A549 (cell line): ENCODE results near the gene GLRX3. TPM values are rescaled to one million over a fixed set of nuclear protein-coding genes. Genes with fewer than 3 reads are reported as not detected.

Experiments
- ATAC-seq, 2 experiments: fragments of 200-7000 bp in 1 of 2; fragments of >200 bp in 1 of 2; cut with Nextera tagmentation in 1 of 2; cut with Tn5 transposase in 1 of 2; 3 replicates each; pipeline versions ENCODE4 v1.8.0 to v1.9.1; 2018 to 2020; ENCODE audit warnings: mild to moderate bottlenecking in 1 of 2, moderate library complexity in 1 of 2
- CTCF ChIA-PET: fragments of 300-600 bp; sonication (Branson Sonifier 250); formaldehyde crosslinking; extraction: SDS; loops from one replicate; lab custom pipeline; 2021; ENCODE audit warnings: antibody characterized with exemption, inconsistent platforms; lab: Yijun Ruan, JAX
- POLR2A ChIA-PET: fragments of 350-600 bp; formaldehyde crosslinking; extraction: SDS; loops from one replicate; lab custom pipeline; 2021; ENCODE audit warnings: antibody characterized with exemption, inconsistent platforms; lab: Yijun Ruan, JAX
- DNase-seq, 2 experiments: peaks; one replicate each; pipeline versions ENCODE4 v3.0.0 to v3.0.0-alpha.2; 2011 to 2016; ENCODE audit warnings: low read depth in 1 of 2, low spot score in 1 of 2
- FAIRE-seq: peaks from 2 replicates; lab custom pipeline; 2011; peaks lifted over from hg19 to GRCh38; lab: Jason Lieb, UNC
- H3K27ac ChIP-seq, 2 experiments: fragments of >200 bp; sonication (Bioruptor Twin); formaldehyde crosslinking; 3 replicates each; pipeline ENCODE4 v1.5.1; 2016 to 2017
- H3K4me1 ChIP-seq: fragments of >200 bp; sonication (Bioruptor Twin); formaldehyde crosslinking; 3 replicates; pipeline ENCODE4 v1.6.1; 2016
- H3K4me2 ChIP-seq: fragments of >200 bp; sonication (Bioruptor Twin); formaldehyde crosslinking; 3 replicates; pipeline ENCODE4 v1.6.1; 2016
- H3K4me3 ChIP-seq: fragments of >200 bp; sonication (Bioruptor Twin); formaldehyde crosslinking; 3 replicates; pipeline ENCODE4 v1.5.1; 2016
- H3K9me3 ChIP-seq: fragments of >200 bp; sonication (Bioruptor Twin); formaldehyde crosslinking; 3 replicates; pipeline ENCODE4 v1.6.1; 2016
- ATOH8 ChIP-seq: fragments of 250-450 bp; sonication (Bioruptor Pico); IDR thresholded peaks from 2 replicates; pipeline ENCODE4 v1.5.0; 2020; ENCODE audit warnings: low read depth, mild to moderate bottlenecking, moderate library complexity
- CBX2 ChIP-seq: fragments of 200-600 bp; sonication (generic); IDR thresholded peaks from 2 replicates; pipeline ENCODE4 v1.6.1; 2016; ENCODE audit warnings: low read depth, mild to moderate bottlenecking, borderline replicate concordance
- CBX8 ChIP-seq: fragments of 200-600 bp; sonication (generic); IDR thresholded peaks from 2 replicates; pipeline ENCODE4 v1.6.1; 2016
- CEBPB ChIP-seq, 2 experiments: fragments of >200 bp in 1 of 2; sonication (Bioruptor Twin) in 1 of 2; formaldehyde crosslinking in 1 of 2; IDR thresholded peaks; 2 replicates each; pipeline ENCODE4 v1.6.1; 2012 to 2016
- CHD2 ChIP-seq: fragments of 150-350 bp; IDR thresholded peaks from 2 replicates; pipeline ENCODE4 v1.6.1; 2014; ENCODE audit warnings: low read length; ENCODE audit not compliant: partially characterized antibody
- EHMT2 ChIP-seq: fragments of 200-600 bp; sonication (generic); IDR thresholded peaks from 2 replicates; pipeline ENCODE4 v1.6.1; 2016; ENCODE audit warnings: antibody characterized with exemption, low read depth, mild to moderate bottlenecking, moderate library complexity
- EP300 ChIP-seq, 2 experiments: fragments of >200 bp; sonication (Bioruptor Twin); formaldehyde crosslinking; IDR thresholded peaks; 2 replicates in 1 of 2; 3 replicates in 1 of 2; pipeline ENCODE4 v1.6.1; 2016 to 2017
- FOXS1 ChIP-seq: fragments of 250-450 bp; sonication (Bioruptor Pico); IDR thresholded peaks from 2 replicates; pipeline ENCODE4 v1.5.0; 2020; ENCODE audit warnings: mild to moderate bottlenecking, moderate library complexity
- HES2 ChIP-seq: fragments of >200 bp; sonication (Bioruptor Twin); formaldehyde crosslinking; IDR thresholded peaks from 2 replicates; pipeline ENCODE4 v1.6.1; 2016
- HEYL ChIP-seq: fragments of 250-450 bp; sonication (Bioruptor Pico); IDR thresholded peaks from 2 replicates; pipeline ENCODE4 v1.8.0; 2021; ENCODE audit warnings: mild to moderate bottlenecking, moderate library complexity
- JUN ChIP-seq, 2 experiments: fragments of >200 bp; sonication (Bioruptor Twin); formaldehyde crosslinking; IDR thresholded peaks; 2 replicates in 1 of 2; 3 replicates in 1 of 2; pipeline ENCODE4 v1.6.1; 2016 to 2017
- JUNB ChIP-seq: fragments of >200 bp; sonication (Bioruptor Twin); formaldehyde crosslinking; IDR thresholded peaks from 2 replicates; pipeline ENCODE4 v1.6.1; 2016
- MAX ChIP-seq: IDR thresholded peaks from 2 replicates; pipeline ENCODE4 v1.6.1; 2012
- MYC ChIP-seq: IDR thresholded peaks from 2 replicates; pipeline ENCODE4 v1.6.1; 2012; ENCODE audit warnings: mild to moderate bottlenecking, inconsistent platforms, low read length, improper control_type of control experiment, borderline replicate concordance
- NFE2L2 ChIP-seq: fragments of 150-350 bp; conservative IDR thresholded peaks from 2 replicates; pipeline ENCODE4 v1.6.1; 2014; ENCODE audit warnings: low read length
- PBX3 ChIP-seq: IDR thresholded peaks from 2 replicates; pipeline ENCODE4 v1.6.1; 2012
- POLR2AphosphoS2 ChIP-seq: conservative IDR thresholded peaks from 2 replicates; pipeline ENCODE4 v1.6.1; 2012; ENCODE audit warnings: low read length, improper control_type of control experiment, inconsistent platforms
- RAD21 ChIP-seq, 2 experiments: fragments of >200 bp in 1 of 2; sonication (Bioruptor Twin) in 1 of 2; formaldehyde crosslinking in 1 of 2; IDR thresholded peaks in 1 of 2; conservative IDR thresholded peaks in 1 of 2; 2 replicates in 1 of 2; 3 replicates in 1 of 2; pipeline ENCODE4 v1.6.1; 2012 to 2018; ENCODE audit warnings: inconsistent platforms in 1 of 2
- RARB ChIP-seq: fragments of 250-450 bp; sonication (Bioruptor Pico); IDR thresholded peaks from 2 replicates; pipeline ENCODE4 v1.8.0; 2021; ENCODE audit warnings: mild to moderate bottlenecking, moderate library complexity
- RCOR1 ChIP-seq: fragments of 150-350 bp; IDR thresholded peaks from 2 replicates; pipeline ENCODE4 v1.6.1; 2014; ENCODE audit warnings: antibody characterized with exemption, low read length, low read depth
- TP53 ChIP-seq: fragments of 250-450 bp; sonication (Bioruptor Pico); IDR thresholded peaks from 2 replicates; pipeline ENCODE4 v1.5.0; 2021; ENCODE audit warnings: mild to moderate bottlenecking, moderate library complexity
- USF2 ChIP-seq: fragments of 450-650 bp; IDR thresholded peaks from 2 replicates; pipeline ENCODE4 v1.6.1; 2014; ENCODE audit warnings: antibody characterized with exemption
- ZSCAN20 ChIP-seq: fragments of 250-450 bp; sonication (Bioruptor Pico); IDR thresholded peaks from 2 replicates; pipeline ENCODE4 v1.8.0; 2022; ENCODE audit warnings: mild to moderate bottlenecking, moderate library complexity
- WGBS: methylation state at CpG from one replicate; pipeline ENCODE4 v1.1.6; 2017; ENCODE audit errors: missing lambda C conversion rate; 5-methylcytosine and 5-hydroxymethylcytosine counted together
- polyA plus RNA-seq, 4 experiments: library from polyadenylated mRNA; depleted of rRNA in 3 of 4; stranded (reverse); fragments of >200 nt; fragmentation: RNase III in 1 of 4; extraction: RNeasy Plus Mini Kit Qiagen cat#74134 plus additional on column Dnase treatment in 1 of 4; gene quantifications; 2 replicates in 3 of 4; 3 replicates in 1 of 4; pipeline ENCODE4 v1.2.3, GENCODE V29; 2011 to 2017
- TF ChIP-seq, protein P1 (sequence below): fragments of >200 bp; sonication (Bioruptor Twin); formaldehyde crosslinking; IDR thresholded peaks from 3 replicates; pipeline ENCODE4 v1.5.1; 2016

Gene GLRX3
- polyA plus RNA-seq, 2 of the 4 experiments (the other 2 are of a cell fraction): 153 to 219 TPM

DNA sequence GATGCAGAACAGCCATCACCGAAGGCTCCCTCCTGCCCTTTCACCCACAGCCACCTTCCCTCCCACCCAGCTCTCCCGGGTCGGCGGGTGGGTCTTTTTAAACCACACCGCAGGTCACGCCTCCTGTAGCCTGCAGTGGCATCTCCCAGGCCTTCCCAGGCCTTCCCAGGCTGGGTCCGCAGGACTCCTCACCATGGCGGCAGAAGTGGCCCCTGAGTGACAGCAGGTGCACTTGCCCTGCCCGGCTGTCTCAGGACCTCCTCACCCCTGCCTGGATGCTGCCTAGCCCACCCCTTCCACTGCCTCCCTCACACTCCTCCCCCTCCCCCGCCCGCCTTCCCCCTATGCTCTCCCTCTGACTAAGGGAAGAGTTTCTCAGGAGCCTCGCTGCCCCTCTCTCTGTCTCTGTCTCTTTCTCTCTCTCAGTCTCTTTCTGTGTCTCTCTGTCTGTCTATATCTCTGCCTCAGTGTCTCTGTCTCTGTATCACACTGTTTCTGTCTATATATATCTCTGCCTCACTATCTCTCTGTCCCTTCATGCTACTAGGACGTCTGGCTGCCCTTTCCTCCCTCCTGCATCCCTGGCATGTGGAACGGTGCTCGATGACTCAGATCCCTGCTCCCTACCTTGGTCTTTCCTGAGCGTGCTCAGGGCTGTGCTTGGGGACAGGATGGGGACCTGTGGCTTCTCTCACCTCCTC is 57.5 kb downstream of the GLRX3 start:
- DNase-seq (no peak), ATAC-seq (no peak), FAIRE-seq (no peak)
- H3K27ac ChIP-seq: no peak overlapping the region
- no peaks in the 10 kb centered on the region for H3K4me1 ChIP-seq
- ChIA-PET CTCF (no interaction called here), POLR2A (no interaction called here)
- no peak for TF ChIP-seq RAD21 (conservative IDR thresholded peaks at IDR 0.05 in 1 of 2, IDR thresholded peaks at IDR 0.05 in 1 of 2)
- no peak for TF ChIP-seq JUNB
- TF ChIP-seq HEYL (CRISPR knock-in tag): no peak
- TF ChIP-seq CBX8: no peak
- TF ChIP-seq MYC: no peak
- no peak for TF ChIP-seq ZSCAN20 (CRISPR knock-in tag)
- TF ChIP-seq TP53: no peak
- TF ChIP-seq MAX: no peak
- no peak for TF ChIP-seq USF2
- TF ChIP-seq NFE2L2: no peak
- no peak for TF ChIP-seq RARB (CRISPR knock-in tag)
- TF ChIP-seq PBX3: no peak
- no peak for TF ChIP-seq CEBPB (IDR thresholded peaks at IDR 0.05)
- TF ChIP-seq, protein P1, sequence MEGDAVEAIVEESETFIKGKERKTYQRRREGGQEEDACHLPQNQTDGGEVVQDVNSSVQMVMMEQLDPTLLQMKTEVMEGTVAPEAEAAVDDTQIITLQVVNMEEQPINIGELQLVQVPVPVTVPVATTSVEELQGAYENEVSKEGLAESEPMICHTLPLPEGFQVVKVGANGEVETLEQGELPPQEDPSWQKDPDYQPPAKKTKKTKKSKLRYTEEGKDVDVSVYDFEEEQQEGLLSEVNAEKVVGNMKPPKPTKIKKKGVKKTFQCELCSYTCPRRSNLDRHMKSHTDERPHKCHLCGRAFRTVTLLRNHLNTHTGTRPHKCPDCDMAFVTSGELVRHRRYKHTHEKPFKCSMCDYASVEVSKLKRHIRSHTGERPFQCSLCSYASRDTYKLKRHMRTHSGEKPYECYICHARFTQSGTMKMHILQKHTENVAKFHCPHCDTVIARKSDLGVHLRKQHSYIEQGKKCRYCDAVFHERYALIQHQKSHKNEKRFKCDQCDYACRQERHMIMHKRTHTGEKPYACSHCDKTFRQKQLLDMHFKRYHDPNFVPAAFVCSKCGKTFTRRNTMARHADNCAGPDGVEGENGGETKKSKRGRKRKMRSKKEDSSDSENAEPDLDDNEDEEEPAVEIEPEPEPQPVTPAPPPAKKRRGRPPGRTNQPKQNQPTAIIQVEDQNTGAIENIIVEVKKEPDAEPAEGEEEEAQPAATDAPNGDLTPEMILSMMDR: no peak
- no peak for TF ChIP-seq POLR2AphosphoS2
- no peak for TF ChIP-seq CBX2
- no peak for TF ChIP-seq FOXS1 (CRISPR knock-in tag)
- TF ChIP-seq EP300 (IDR thresholded peaks at IDR 0.05): no peak
- no peak for TF ChIP-seq EHMT2
- TF ChIP-seq HES2: no peak
- no peaks in the 10 kb centered on the region for H3K9me3 ChIP-seq
- no peak overlapping the region for H3K4me2 ChIP-seq
- no peak overlapping the region for H3K4me3 ChIP-seq
- 67% methylated on average over 12 of the region's 16 CpGs for WGBS

- FAIRE-seq: no peak
- TF ChIP-seq ZSCAN20 (CRISPR knock-in tag) (no peak), ATOH8 (no peak), CHD2 (no peak), RCOR1 (no peak), JUN (IDR thresholded peaks at IDR 0.05) (no peak), HEYL (CRISPR knock-in tag) (no peak)
- CTCF ChIA-PET: no interaction called here
Observed at GRCh38 chr10:130194194-130194990, 58.2 kb downstream of the GLRX3 start.

More at GRCh38 chr10:130194194-130194990, 58.2 kb downstream of the GLRX3 start:
- POLR2A ChIA-PET: no interaction called here
- no peaks in the 10 kb centered on the region for H3K4me1 ChIP-seq
- ATAC-seq (no peak), DNase-seq (no peak)
- no peak overlapping the region for H3K4me2 ChIP-seq
- no peak overlapping the region for H3K27ac ChIP-seq
- no peaks in the 10 kb centered on the region for H3K9me3 ChIP-seq
- H3K4me3 ChIP-seq: no peak overlapping the region
- WGBS: 79% methylated on average over 20 of the region's 21 CpGs
